HepG2 (cell line): Measurements from ENCODE around the gene ZNF185. TPM values are rescaled to one million over a fixed set of nuclear protein-coding genes. Genes with fewer than 3 reads are reported as not detected.

ENCODE experiments used
- ATAC-seq: fragments of 200-7000 bp; cut with Tn5 transposase; 3 replicates; pipeline ENCODE4 v1.9.1; 2020; ENCODE audit warnings: mild to moderate bottlenecking, moderate library complexity
- BruUV-seq: library from RNA; stranded (reverse); fragments of 400-500 nt; replicated peaks from 2 replicates; lab custom pipeline; 2021; lab: Mats Ljungman, UMichigan
- CTCF ChIA-PET: fragments of 300-600 bp; formaldehyde crosslinking; extraction: SDS; loops from one replicate; lab custom pipeline; 2021; ENCODE audit warnings: low total read pairs, inconsistent platforms, low intra/inter-chr PET ratio; lab: Yijun Ruan, JAX
- POLR2A ChIA-PET: fragments of 350-600 bp; sonication (Branson Sonifier 250); formaldehyde crosslinking; loops from one replicate; lab custom pipeline; 2020; ENCODE audit warnings: antibody characterized with exemption, inconsistent platforms; lab: Yijun Ruan, JAX
- DNase-seq: peaks from one replicate; pipeline ENCODE4 v3.0.0-alpha.2; 2015; ENCODE audit warnings: low spot score
- FAIRE-seq: peaks from 3 replicates; lab custom pipeline; 2011; peaks lifted over from hg19 to GRCh38; lab: Jason Lieb, UNC
- H2AFZ ChIP-seq: one replicate; pipeline ENCODE4 v1.6.1; 2011; ENCODE audit warnings: low read length, inconsistent platforms
- H3K27ac ChIP-seq: fragments of 300-600 bp; 3 replicates; pipeline ENCODE4 v1.8.0; 2011; ENCODE audit warnings: mixed run types, mild to moderate bottlenecking, mixed read lengths, low read length, inconsistent platforms; ENCODE audit not compliant: insufficient read depth; ENCODE audit errors: extremely low read length
- H3K27me3 ChIP-seq, 2 experiments: fragments of 200-600 bp in 1 of 2; 2 replicates in 1 of 2; 3 replicates in 1 of 2; pipeline versions ENCODE4 v1.6.0 to v1.8.0; 2011; ENCODE audit warnings: low read length in 2 of 2, mild to moderate bottlenecking in 2 of 2, moderate library complexity in 2 of 2, inconsistent platforms in 1 of 2; ENCODE audit not compliant: insufficient read depth in 2 of 2, control insufficient read depth in 1 of 2
- H3K36me3 ChIP-seq, 2 experiments: fragments of 200-600 bp in 1 of 2; replicated peaks in 1 of 2; 2 replicates in 1 of 2; 3 replicates in 1 of 2; pipeline versions ENCODE4 v1.5.1 to v1.8.0; 2011; ENCODE audit warnings: low read length in 2 of 2, inconsistent platforms in 1 of 2; ENCODE audit not compliant: insufficient read depth in 2 of 2, control insufficient read depth in 1 of 2
- H3K4me1 ChIP-seq: 2 replicates; pipeline ENCODE4 v1.5.1; 2012; ENCODE audit warnings: low read length, inconsistent platforms; ENCODE audit not compliant: insufficient read depth
- H3K4me2 ChIP-seq: 2 replicates; pipeline ENCODE4 v1.6.0; 2011; ENCODE audit warnings: low read depth, low read length, inconsistent platforms
- H3K4me3 ChIP-seq, 3 experiments: fragments of 200-600 bp in 1 of 3; sonication (generic), shearing (Covaris generic) in 1 of 3; replicated peaks in 1 of 3; 2 replicates each; pipeline ENCODE4 v1.5.1; 2011 to 2016; ENCODE audit warnings: low read length in 3 of 3, inconsistent platforms in 2 of 3, low read depth in 2 of 3, mild to moderate bottlenecking in 2 of 3, control low read depth in 1 of 3, mixed read lengths in 1 of 3; ENCODE audit not compliant: insufficient read depth in 1 of 3
- H3K79me2 ChIP-seq: one replicate; pipeline ENCODE4 v1.6.1; 2011; ENCODE audit warnings: low read length, inconsistent platforms; ENCODE audit not compliant: insufficient read depth
- H3K9ac ChIP-seq: 2 replicates; pipeline ENCODE4 v1.6.0; 2011; ENCODE audit warnings: mild to moderate bottlenecking, low read depth, low read length, inconsistent platforms; ENCODE audit not compliant: insufficient read depth
- H3K9me3 ChIP-seq: 2 replicates; pipeline ENCODE4 v1.5.1; 2012; ENCODE audit warnings: mild to moderate bottlenecking, low read length
- H4K20me1 ChIP-seq: 2 replicates; pipeline ENCODE4 v1.6.0; 2011; ENCODE audit warnings: inconsistent platforms, mild to moderate bottlenecking, low read length, moderate library complexity; ENCODE audit not compliant: insufficient read depth
- CSRNP2 ChIP-seq: sonication (generic); formaldehyde crosslinking; conservative IDR thresholded peaks from 2 replicates; pipeline ENCODE4 v1.8.0; 2022; ENCODE audit warnings: low read depth, missing genetic modification reagents
- DPF2 ChIP-seq: sonication (generic); formaldehyde crosslinking; IDR thresholded peaks from 2 replicates; pipeline ENCODE4 v1.4.0; 2020; ENCODE audit warnings: mild to moderate bottlenecking, low read depth, missing genetic modification reagents, borderline replicate concordance
- GTF2F1 ChIP-seq: fragments of 150-350 bp; IDR thresholded peaks from 2 replicates; pipeline ENCODE4 v1.6.1; 2014; ENCODE audit warnings: low read length
- RELA ChIP-seq: sonication (generic); formaldehyde crosslinking; IDR thresholded peaks from 2 replicates; pipeline ENCODE4 v1.4.0; 2020; ENCODE audit warnings: missing genetic modification reagents
- ZBTB40 ChIP-seq, 2 experiments: fragments of 450-650 bp in 1 of 2; sonication (generic) in 1 of 2; formaldehyde crosslinking in 1 of 2; IDR thresholded peaks; 2 replicates each; pipeline versions ENCODE4 v1.6.1 to v1.8.0; 2016 to 2022; ENCODE audit warnings: antibody characterized with exemption in 1 of 2, mild to moderate bottlenecking in 1 of 2, missing genetic modification reagents in 1 of 2
- ZFP36L1 ChIP-seq: sonication (generic); formaldehyde crosslinking; IDR thresholded peaks from 2 replicates; pipeline ENCODE4 v1.8.0; 2022; ENCODE audit warnings: mild to moderate bottlenecking, missing genetic modification reagents, moderate library complexity
- ZNF75D ChIP-seq: sonication (generic); formaldehyde crosslinking; IDR thresholded peaks from 2 replicates; pipeline ENCODE4 v1.8.1; 2023; ENCODE audit warnings: missing genetic modification reagents, mild to moderate bottlenecking, borderline replicate concordance
- WGBS: methylation state at CpG from one replicate; pipeline ENCODE4 v1.1.6; 2017; ENCODE audit warnings: low lambda C conversion rate; 5-methylcytosine and 5-hydroxymethylcytosine counted together
- in situ Hi-C: cut with HindIII; loops from 2 replicates; pipeline ENCODE4 v1.10.0; 2017; ENCODE audit warnings: low pct_unique_long_range_greater_than_20kb; ENCODE audit not compliant: extremely low pct_ligation_motif_present
- intact Hi-C: fragments of 100-400 bp; cut with micrococcal nuclease; formaldehyde crosslinking; loops from one replicate; pipeline ENCODE4 v1.10.0; 2022; ENCODE audit not compliant: unreplicated experiment
- polyA plus RNA-seq, 8 experiments: library from polyadenylated mRNA; depleted of rRNA in 3 of 8; stranded (reverse) in 7 of 8; unstranded in 1 of 8; fragments of >200 nt; fragmentation: Illumina TruSeq in 4 of 8; extraction: Trizol in 4 of 8; gene quantifications; 2 replicates each; pipeline versions ENCODE4 v1.2.1 to v1.2.3, GENCODE V29; 2011 to 2016; ENCODE audit warnings: low read depth in 4 of 8, missing spikeins in 1 of 8, mixed read lengths in 1 of 8; ENCODE audit not compliant: insufficient read depth in 1 of 8
- total RNA-seq, 5 experiments: library from RNA; depleted of rRNA; stranded (reverse); fragments of >200 nt; fragmentation: Illumina TruSeq; extraction: Trizol; gene quantifications; 2 replicates each; pipeline ENCODE4 v1.2.3, GENCODE V29; 2016; ENCODE audit warnings: low read depth in 1 of 5

ZNF185 gene
- total and polyA plus RNA-seq, 2 of the 13 experiments (the other 11 are each of a cell fraction or from before 2014, with no cell fraction given): 1.6 to 3.4 TPM

- 35% methylated on average over 4 of the region's 8 CpGs for WGBS
- no peak for ATAC-seq
- in situ Hi-C loops: no loop called here
Measured at GRCh38 chrX:152932598-152933175, 34.8 kb downstream of the ZNF185 start.

GRCh38 chrX:152936306-152936705, 38.4 kb downstream of the ZNF185 start:
- no TSS peak for BruUV-seq
- TF ChIP-seq ZFP36L1 (CRISPR knock-in tag) (no peak), ZBTB40 (IDR thresholded peaks at IDR 0.05) (no peak), ZBTB40 (CRISPR knock-in tag; IDR thresholded peaks at IDR 0.05) (no peak)

More at GRCh38 chrX:152932598-152933175, 34.8 kb downstream of the ZNF185 start:
- no peaks in the 10 kb centered on the region for H3K36me3 ChIP-seq
- peaks cover 17% of the 10 kb centered on the region for H3K4me1 ChIP-seq
- no peak overlapping the region for H2AFZ ChIP-seq
- no peak overlapping the region for H3K4me3 ChIP-seq
- POLR2A ChIA-PET: no interaction called here
- no peaks in the 10 kb centered on the region for H3K9me3 ChIP-seq
- H3K27me3 ChIP-seq: no peaks in the 10 kb centered on the region
- intact Hi-C loops: no loop called here
- H3K27ac ChIP-seq: no peak overlapping the region
- no peak for TF ChIP-seq GTF2F1
- no peak for TF ChIP-seq RELA (CRISPR knock-in tag)
- TF ChIP-seq DPF2 (CRISPR knock-in tag): no peak
- TF ChIP-seq ZNF75D (CRISPR knock-in tag): no peak
- TF ChIP-seq CSRNP2 (CRISPR knock-in tag): no peak
- TF ChIP-seq, all 625 proteins: peak for 0
- Histone ChIP-seq H3K4me2 (no peak overlapping the region), H3K79me2 (no peaks in the 10 kb centered on the region), H3K9ac (no peak overlapping the region), H4K20me1 (no peaks in the 10 kb centered on the region)
- BruUV-seq: no TSS peak
- FAIRE-seq (no peak), DNase-seq (no peak)
- CTCF ChIA-PET: no interaction called here

More at GRCh38 chrX:152936306-152936705, 38.4 kb downstream of the ZNF185 start:
- Histone ChIP-seq H3K27me3 (no peaks in the 10 kb centered on the region), H3K79me2 (no peaks in the 10 kb centered on the region), H3K4me2 (no peak overlapping the region), H3K36me3 (no peaks in the 10 kb centered on the region), H4K20me1 (no peaks in the 10 kb centered on the region), H2AFZ (no peak overlapping the region), H3K4me1 (peaks cover 5% of the 10 kb centered on the region; the same call in 1 of the 2 replicates), H3K27ac (no peak overlapping the region), H3K9me3 (no peaks in the 10 kb centered on the region), H3K9ac (no peak overlapping the region), H3K4me3 (no peak overlapping the region)
- intact Hi-C loops (no loop called here), in situ Hi-C loops (no loop called here)
- ChIA-PET CTCF (no interaction called here), POLR2A (no interaction called here)
- ATAC-seq (no peak), DNase-seq (no peak), FAIRE-seq (no peak)
- no CpG with 5 or more reads among the region's 2 CpGs for WGBS
